Epithelial cell of esophagus (primary cell): ENCODE measurements around the gene USH1C.

ENCODE experiments used
- DNase-seq: peaks from one replicate; pipeline ENCODE4 v3.0.0; 2010; ENCODE audit warnings: low read depth
- H3K4me3 ChIP-seq: 2 replicates; pipeline ENCODE4 v1.5.1; 2011; ENCODE audit warnings: mild to moderate bottlenecking, low read length, control low read depth
- CTCF ChIP-seq: IDR thresholded peaks from 2 replicates; pipeline ENCODE4 v1.5.1; 2011; ENCODE audit warnings: low read depth, mild to moderate bottlenecking, low read length, control low read depth, inconsistent platforms; ENCODE audit not compliant: insufficient read depth; ENCODE audit errors: missing control alignments

Gene USH1C

GRCh38 chr11:17561526-17561925 lies 17.3 kb upstream of the USH1C start:
- TF ChIP-seq CTCF = no peak
- H3K4me3 ChIP-seq = no peak overlapping the region
- DNase-seq = no peak

- no peak for TF ChIP-seq CTCF
- no peak for DNase-seq
- no peak overlapping the region for H3K4me3 ChIP-seq
These were observed 16.8 kb upstream of the USH1C start for GRCh38 chr11:17561111-17561415.

GRCh38 chr11:17560281-17561110 lies 16.3 kb upstream of the USH1C start:
- H3K4me3 ChIP-seq = no peak overlapping the region
- TF ChIP-seq CTCF = no peak
- no peak for DNase-seq

- no peak for TF ChIP-seq CTCF
- no peak for DNase-seq
- H3K4me3 ChIP-seq = no peak overlapping the region
These were observed 15.3 kb upstream of the USH1C start for GRCh38 chr11:17559341-17560087.

- DNase-seq = no peak
- TF ChIP-seq CTCF = no peak
- H3K4me3 ChIP-seq = no peak overlapping the region
These were observed 14.7 kb upstream of the USH1C start for GRCh38 chr11:17558916-17559315.

- no peak for DNase-seq
- TF ChIP-seq CTCF = no peak
These were observed 14.0 kb upstream of the USH1C start for GRCh38 chr11:17558025-17558780.

More at GRCh38 chr11:17558025-17558780, 14.0 kb upstream of the USH1C start:
- H3K4me3 ChIP-seq = no peak overlapping the region
